GM10266 (cell line): ENCODE measurements around the gene RETN.

Source experiments
- DNase-seq: peaks from one replicate; pipeline ENCODE4 v3.0.0; 2012; ENCODE audit errors: extremely low spot score
- TF ChIP-seq, protein P1 (sequence below): IDR thresholded peaks from 2 replicates; pipeline ENCODE4 v1.5.1; 2012; ENCODE audit warnings: mild to moderate bottlenecking, low read depth; ENCODE audit not compliant: control insufficient read depth, insufficient read depth; ENCODE audit errors: missing control alignments

Gene RETN, protein sequence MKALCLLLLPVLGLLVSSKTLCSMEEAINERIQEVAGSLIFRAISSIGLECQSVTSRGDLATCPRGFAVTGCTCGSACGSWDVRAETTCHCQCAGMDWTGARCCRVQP

DNA sequence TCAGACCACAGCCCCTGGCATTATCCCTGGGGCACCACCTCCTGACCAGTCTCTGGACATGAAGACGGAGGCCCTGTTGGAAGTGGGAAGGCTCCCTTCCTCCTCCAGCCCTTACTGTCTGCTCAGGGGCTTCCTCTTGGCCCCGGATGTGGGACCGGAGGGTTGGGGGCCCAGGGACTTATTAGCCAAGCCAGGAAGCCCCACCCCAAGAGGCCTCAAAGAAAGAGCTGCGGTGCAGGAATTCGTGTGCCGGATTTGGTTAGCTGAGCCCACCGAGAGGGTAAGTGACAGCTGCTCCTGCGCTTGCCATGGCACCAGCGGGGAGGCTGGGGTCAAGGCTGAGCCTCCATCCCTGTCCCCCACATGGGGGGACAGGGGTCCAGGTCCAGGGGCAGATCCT is at the start of gene RETN:
RETN (plus strand) TSS at position 208 of the 400 bp plus-strand sequence. CDS start 278 bp downstream, outside the sequence.
- TF ChIP-seq, protein P1, sequence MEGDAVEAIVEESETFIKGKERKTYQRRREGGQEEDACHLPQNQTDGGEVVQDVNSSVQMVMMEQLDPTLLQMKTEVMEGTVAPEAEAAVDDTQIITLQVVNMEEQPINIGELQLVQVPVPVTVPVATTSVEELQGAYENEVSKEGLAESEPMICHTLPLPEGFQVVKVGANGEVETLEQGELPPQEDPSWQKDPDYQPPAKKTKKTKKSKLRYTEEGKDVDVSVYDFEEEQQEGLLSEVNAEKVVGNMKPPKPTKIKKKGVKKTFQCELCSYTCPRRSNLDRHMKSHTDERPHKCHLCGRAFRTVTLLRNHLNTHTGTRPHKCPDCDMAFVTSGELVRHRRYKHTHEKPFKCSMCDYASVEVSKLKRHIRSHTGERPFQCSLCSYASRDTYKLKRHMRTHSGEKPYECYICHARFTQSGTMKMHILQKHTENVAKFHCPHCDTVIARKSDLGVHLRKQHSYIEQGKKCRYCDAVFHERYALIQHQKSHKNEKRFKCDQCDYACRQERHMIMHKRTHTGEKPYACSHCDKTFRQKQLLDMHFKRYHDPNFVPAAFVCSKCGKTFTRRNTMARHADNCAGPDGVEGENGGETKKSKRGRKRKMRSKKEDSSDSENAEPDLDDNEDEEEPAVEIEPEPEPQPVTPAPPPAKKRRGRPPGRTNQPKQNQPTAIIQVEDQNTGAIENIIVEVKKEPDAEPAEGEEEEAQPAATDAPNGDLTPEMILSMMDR: no peak
- no peak for DNase-seq

DNA sequence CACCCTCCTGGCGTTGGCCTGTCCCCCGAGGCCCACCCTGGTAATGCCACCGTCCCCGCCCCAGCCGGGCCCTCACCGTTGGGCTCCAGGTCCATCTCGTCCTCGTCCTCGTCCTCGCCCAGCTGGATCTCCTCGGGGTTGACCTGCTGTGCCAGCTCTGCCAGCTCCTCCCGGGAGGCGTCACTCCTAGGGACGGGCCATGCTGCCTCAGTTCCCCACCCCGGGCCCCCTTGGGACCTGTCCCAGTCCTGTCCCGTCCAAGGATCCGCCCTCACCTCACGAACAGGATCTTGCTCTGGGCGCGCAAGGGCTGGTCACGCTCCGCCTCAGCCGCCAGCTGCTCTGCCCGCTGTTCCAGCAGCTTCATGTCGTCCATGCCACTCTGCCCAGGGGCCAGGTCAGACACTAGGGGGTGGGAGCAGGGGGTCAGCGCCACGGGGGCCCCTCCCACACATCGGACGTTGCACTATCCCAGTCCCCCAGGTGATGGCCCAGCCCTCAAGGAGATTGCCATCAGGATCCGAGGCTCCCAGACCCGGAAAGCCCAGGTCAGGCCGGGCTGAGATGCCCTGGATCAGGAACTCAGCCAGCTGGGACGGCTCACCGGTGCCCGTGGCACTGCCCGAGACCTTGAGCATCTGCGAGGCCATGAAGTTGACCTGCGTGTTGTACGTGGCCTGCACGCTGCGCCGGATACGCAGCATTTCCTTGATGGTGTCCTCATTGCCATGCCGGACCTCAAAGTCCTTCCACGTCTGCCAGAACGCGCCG is 49.0 kb upstream of the RETN start:
- DNase-seq: no peak
- TF ChIP-seq, protein P1: no peak

DNA sequence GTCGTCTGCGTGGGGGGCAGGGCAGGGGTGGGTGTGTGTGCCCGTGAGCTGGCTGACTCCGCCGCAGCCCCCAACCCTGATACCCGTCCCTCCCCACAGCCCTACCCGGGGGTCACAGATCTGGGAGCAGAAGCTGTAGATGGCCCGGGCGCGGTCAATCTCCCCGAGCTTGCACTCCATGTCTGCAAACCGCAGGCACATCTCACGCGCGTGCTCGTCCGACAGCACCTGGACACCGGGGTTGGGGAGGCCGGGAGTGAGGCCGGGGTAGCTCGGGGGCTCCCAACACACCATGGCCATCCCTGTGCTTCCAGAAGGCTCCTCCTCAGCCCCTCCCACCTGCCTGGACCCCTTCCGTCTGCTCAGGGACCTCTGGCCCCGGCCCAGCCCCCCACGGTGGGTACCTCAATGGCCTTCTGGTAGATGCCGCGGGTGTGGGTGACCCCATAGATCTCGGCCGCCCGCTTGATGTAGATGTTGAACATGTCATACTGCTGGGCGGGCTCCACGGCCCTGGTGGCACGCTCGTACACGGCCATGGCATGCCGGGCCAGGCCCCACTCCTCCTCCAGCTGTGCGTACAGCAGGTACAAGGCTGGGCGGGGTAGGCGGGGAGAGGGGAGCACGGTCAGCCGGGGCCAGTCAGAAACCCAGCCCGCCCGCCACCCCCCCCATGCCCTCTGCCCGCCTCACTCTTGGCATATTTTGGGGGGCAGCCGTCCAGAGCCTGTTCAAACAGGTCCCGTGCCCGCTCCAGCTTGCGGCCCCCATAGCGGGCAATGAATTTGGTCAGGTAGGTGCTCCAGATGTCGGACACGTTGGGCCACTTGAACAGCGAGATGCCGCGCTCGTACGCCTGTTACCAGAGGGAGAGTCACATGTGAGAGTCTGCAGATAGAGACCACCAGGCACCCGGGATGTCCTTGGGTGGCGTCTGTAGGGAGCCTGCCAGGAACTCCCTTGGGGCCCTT is 48.1 kb upstream of the RETN start:
- DNase-seq: no peak
- TF ChIP-seq, protein P1: no peak

DNA sequence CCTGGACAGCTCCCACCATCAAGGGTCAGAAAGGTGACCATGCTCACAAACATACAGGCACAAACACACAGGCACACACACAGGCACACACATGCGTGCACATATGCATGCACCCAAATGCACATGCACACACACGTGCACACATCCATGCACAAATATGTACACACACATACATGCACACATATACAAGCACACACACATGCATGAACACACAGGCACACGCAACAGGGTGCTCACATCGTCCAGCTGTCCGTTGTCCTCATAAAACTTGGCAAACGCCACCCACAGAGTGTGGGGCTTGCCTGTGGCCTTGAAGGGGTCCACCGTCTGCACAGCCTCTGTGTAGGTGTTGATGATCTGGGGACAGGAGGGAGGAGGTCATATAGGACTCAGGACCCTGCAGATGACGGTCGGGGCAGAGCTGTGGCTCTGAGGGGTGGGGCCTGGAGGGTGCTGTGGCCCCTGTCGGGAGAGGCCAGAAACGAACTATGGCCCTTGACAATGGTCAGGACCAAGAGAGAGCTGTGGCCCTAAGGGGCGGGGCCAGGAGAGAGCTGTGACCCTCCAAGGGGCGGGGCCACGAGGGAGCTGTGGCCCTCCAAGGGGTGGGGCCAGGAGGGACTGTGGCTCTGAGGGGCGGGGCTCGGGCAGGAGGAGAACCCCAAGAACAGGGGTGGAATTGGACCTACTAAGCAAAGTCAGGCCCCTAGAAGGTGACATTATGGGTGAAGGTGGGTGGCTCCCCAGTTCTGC is 45.7 kb upstream of the RETN start:
- TF ChIP-seq, protein P1: no peak
- DNase-seq: no peak

DNA sequence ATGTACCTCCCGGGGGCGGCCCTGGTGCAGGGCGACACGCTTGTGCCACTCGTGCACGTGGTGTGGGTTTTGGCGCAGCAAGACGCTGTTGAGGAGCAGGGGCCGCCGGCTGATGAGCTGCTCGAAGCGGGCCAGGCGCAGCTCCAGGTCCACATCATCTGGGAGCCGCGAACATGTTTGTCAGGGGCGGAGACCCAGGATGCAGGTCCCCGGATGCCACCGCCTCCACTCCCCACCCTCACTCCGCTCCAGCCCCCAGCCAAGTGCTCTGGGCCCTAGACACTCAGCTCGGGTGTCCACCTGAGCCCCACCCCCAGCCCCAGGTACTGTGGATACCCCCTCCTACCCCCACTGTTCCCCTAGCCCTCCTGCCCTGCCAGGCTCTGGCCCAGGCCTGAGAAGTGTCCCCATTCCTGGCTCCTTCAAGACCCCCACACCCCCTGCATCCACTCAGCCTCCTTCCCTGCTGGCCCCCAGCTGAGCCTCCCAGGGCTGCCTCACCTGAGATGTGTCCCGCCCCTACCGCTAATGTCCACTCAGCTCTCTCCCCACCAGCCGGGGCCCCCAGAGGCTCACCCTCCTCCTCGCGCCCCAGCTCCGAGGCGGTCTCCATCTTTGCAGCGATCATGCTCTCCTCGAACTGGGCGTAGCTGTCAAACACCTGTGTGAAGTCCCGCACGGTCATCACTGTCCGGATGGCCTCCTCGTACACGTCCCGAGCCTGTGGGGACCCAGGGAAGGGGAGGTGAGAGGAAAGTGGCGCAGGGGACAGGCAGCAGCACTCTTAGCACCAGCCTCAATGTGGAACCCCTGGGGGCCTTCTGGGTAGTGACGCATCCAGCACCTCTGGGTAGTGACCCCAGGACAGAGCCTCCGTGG is 44.9 kb upstream of the RETN start:
- TF ChIP-seq, protein P1: no peak
- no peak for DNase-seq

DNA sequence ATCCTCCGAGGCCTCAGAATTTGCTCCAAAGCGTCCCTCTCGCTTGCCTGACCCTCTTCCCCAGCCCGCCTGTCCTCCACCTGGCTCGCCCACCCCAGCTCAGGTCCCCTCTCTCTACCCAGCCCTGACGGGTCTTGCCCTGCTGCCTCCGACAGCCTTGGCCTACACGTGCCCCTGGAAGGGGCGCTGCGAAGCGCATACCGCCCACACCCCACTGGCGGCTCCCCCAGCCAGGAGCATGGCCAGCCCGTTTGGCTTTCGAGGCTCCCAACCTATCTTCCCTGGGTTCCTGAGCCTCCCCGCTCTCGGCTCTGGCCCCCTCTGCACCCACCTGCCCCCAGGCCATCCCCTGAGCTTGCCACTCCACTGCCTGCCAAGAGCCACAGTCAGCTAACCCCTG is 44.0 kb upstream of the RETN start:
- no peak for DNase-seq
- TF ChIP-seq, protein P1: no peak
